ENCODE results near the gene UBE2S. TPM values are rescaled to one million over a fixed set of nuclear protein-coding genes. Genes with fewer than 3 reads are reported as not detected.

The UBE2S gene
- total RNA-seq, 3 donors from 2014 or later = 7.2 to 9.0 (median 8.9) TPM

DNA sequence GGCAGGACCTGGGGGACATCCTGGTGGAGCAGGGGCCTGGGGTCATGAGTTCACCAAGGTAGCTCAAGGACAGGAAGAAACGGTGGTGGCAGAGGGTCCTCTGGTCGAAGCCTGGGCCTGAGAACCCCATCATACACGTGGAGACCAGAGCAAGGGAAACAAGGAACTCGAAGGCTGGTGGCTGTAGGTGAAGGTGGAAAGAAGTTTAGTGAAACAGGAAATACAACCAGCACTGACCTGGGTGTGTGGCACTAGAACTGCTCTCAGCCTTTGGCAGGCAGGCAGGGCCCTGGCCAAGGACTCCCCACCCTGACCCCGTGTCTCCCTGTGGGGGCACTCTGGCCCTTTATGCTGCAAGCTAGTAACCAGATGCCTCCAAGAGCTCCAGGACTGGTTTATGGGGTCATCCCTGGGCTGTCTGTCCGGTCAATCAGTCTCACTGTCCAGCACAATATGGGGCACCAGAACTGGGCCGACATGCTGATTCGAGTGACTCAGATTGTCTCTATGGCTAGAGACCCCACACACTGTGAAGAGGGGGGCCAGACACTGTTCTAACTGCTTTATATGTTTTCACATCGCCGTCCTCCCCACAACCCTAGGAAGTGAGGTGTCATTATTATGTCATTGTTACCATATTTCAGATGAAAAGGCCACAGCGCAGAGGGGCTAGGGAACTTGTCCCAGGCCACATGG is 56.8 kb downstream of the UBE2S start:
- peaks cover 11 to 32% of the 10 kb centered on the region in 2 donors for H3K27me3 ChIP-seq
- no peaks in the 10 kb centered on the region for H3K9me3 ChIP-seq
- peaks cover 0 to 4% of the 10 kb centered on the region in 2 donors for H3K4me1 ChIP-seq
- TF ChIP-seq CTCF (IDR thresholded peaks at IDR 0.05) (no peak), POLR2A (IDR thresholded peaks at IDR 0.05) (no peak), POLR2AphosphoS5 (IDR thresholded peaks at IDR 0.05) (no peak)
- H3K27ac ChIP-seq = no peak overlapping the region
- intact Hi-C loops (cut with DNase I; ENCODE audit: low total_unique reads) = no loop called here
- DNase-seq (ENCODE audit: low spot score in 2 of 2) = no peak
- no peaks in the 10 kb centered on the region for H3K36me3 ChIP-seq
- H3K4me3 ChIP-seq = no peak overlapping the region

Other genes starting within 250 kb of the UBE2S start
- gene DNAAF3, start 241.2 kb downstream of the UBE2S start, total RNA-seq = 1 to 10 TPM in 2 of 3 donors, not detected in 1; 4.7 to 4.9 TPM
- under 1 TPM in 1 of 3 donors, not detected in 2; under 0.01 TPM for gene SYT5, start 227.5 kb downstream of the UBE2S start, total RNA-seq
- 10 to 100 TPM in 1 of 3 donors, 1 to 10 TPM in 1, under 1 TPM in 1; 0.73 to 10.2 (median 2.1) TPM for gene PTPRH, start 198.3 kb downstream of the UBE2S start, total RNA-seq
- gene TMEM86B, start 179.0 kb downstream of the UBE2S start, total RNA-seq = 1 to 10 TPM in 2 of 3 donors, under 1 TPM in 1; 0.80 to 3.6 (median 1.6) TPM
- gene PPP6R1, start 148.8 kb downstream of the UBE2S start, total RNA-seq = 10 to 100 TPM; 23.8 to 31.5 (median 28.2) TPM
- gene HSPBP1, start 127.7 kb downstream of the UBE2S start, total RNA-seq = 10 to 100 TPM; 13.3 to 36.1 (median 32.6) TPM
- gene BRSK1, start 123.8 kb downstream of the UBE2S start, total RNA-seq = 1 to 10 TPM in 2 of 3 donors, not detected in 1; 2.5 to 4.6 TPM
- gene TMEM150B, start 82.4 kb downstream of the UBE2S start, total RNA-seq = 10 to 100 TPM in 1 of 3 donors, 1 to 10 TPM in 2; 1.6 to 11.8 (median 3.1) TPM
- gene KMT5C, start 67.9 kb downstream of the UBE2S start, total RNA-seq = 10 to 100 TPM in 2 of 3 donors, 1 to 10 TPM in 1; 6.1 to 20.8 (median 18.4) TPM
- 1 to 10 TPM in 1 of 3 donors, under 1 TPM in 1, not detected in 1; 0.73 to 1.3 TPM for gene COX6B2, start 53.1 kb downstream of the UBE2S start, total RNA-seq
- not detected for gene GARIN5B, start 44.5 kb downstream of the UBE2S start, total RNA-seq
- gene IL11, start 37.3 kb downstream of the UBE2S start, total RNA-seq = 1 to 10 TPM in 1 of 3 donors, under 1 TPM in 1, not detected in 1; 0.29 to 1.3 TPM
- gene TMEM190, start 31.0 kb downstream of the UBE2S start, total RNA-seq = not detected
- 10 to 100 TPM in 1 of 3 donors, 1 to 10 TPM in 2; 4.5 to 12.7 (median 9.8) TPM for gene TMEM238, start 23.5 kb downstream of the UBE2S start, total RNA-seq
- gene RPL28, start 21.9 kb downstream of the UBE2S start, total RNA-seq = 100 to 1,000 TPM; 462 to 673 (median 471) TPM
- gene SHISA7, start 35.5 kb upstream of the UBE2S start, total RNA-seq = under 1 TPM in 1 of 3 donors, not detected in 2; 0.29 TPM
- 10 to 100 TPM; 42.7 to 71.5 (median 57.0) TPM for gene ISOC2, start 53.9 kb upstream of the UBE2S start, total RNA-seq
- not detected for gene C19orf85, start 57.0 kb upstream of the UBE2S start, total RNA-seq
- 1 to 10 TPM; 2.1 to 4.4 (median 4.3) TPM for gene ZNF628, start 68.8 kb upstream of the UBE2S start, total RNA-seq
- gene NAT14, start 77.4 kb upstream of the UBE2S start, total RNA-seq = 10 to 100 TPM in 2 of 3 donors, 1 to 10 TPM in 1; 1.9 to 11.3 (median 10.8) TPM
- gene SSC5D, start 80.6 kb upstream of the UBE2S start, total RNA-seq = 1 to 10 TPM; 3.6 to 7.2 (median 3.8) TPM
- gene SBK2, start 129.3 kb upstream of the UBE2S start, total RNA-seq = not detected
- gene SBK3, start 137.8 kb upstream of the UBE2S start, total RNA-seq = 1 to 10 TPM in 1 of 3 donors, not detected in 2; 1.3 TPM
- gene ZNF579, start 173.1 kb upstream of the UBE2S start, total RNA-seq = 1 to 10 TPM; 1.6 to 2.3 (median 1.6) TPM
- 1 to 10 TPM; 3.7 to 7.5 (median 6.1) TPM for gene FIZ1, start 191.7 kb upstream of the UBE2S start, total RNA-seq
- gene ZNF524, start 192.5 kb upstream of the UBE2S start, total RNA-seq = 10 to 100 TPM; 22.3 to 25.6 (median 25.4) TPM
- gene ZNF865, start 197.9 kb upstream of the UBE2S start, total RNA-seq = 1 to 10 TPM; 3.2 to 5.0 (median 3.9) TPM
- gene ZNF784, start 216.8 kb upstream of the UBE2S start, total RNA-seq = 1 to 10 TPM; 2.6 to 6.7 (median 4.9) TPM
- 10 to 100 TPM; 21.0 to 24.3 (median 22.4) TPM for gene ZNF580, start 233.2 kb upstream of the UBE2S start, total RNA-seq
- 10 to 100 TPM; 10.7 to 16.8 (median 16.7) TPM for gene ZNF581, start 235.9 kb upstream of the UBE2S start, total RNA-seq
- 10 to 100 TPM in 2 of 3 donors, 1 to 10 TPM in 1; 7.9 to 10.5 (median 10.2) TPM for gene CCDC106, start 240.4 kb upstream of the UBE2S start, total RNA-seq
- gene U2AF2, start 247.2 kb upstream of the UBE2S start, total RNA-seq = 10 to 100 TPM; 82.5 to 93.4 (median 85.3) TPM

Data from breast epithelium (tissue), 4 donors.